Middle frontal gyrus (tissue), 1 donor: Measurements from ENCODE around the gene SLAIN1.

Experiments
- DNase-seq: peaks from one replicate; pipeline ENCODE4 v3.0.0-alpha.2; 2015; ENCODE audit warnings: low spot score; ENCODE audit errors: extremely low spot score

The SLAIN1 gene

DNA sequence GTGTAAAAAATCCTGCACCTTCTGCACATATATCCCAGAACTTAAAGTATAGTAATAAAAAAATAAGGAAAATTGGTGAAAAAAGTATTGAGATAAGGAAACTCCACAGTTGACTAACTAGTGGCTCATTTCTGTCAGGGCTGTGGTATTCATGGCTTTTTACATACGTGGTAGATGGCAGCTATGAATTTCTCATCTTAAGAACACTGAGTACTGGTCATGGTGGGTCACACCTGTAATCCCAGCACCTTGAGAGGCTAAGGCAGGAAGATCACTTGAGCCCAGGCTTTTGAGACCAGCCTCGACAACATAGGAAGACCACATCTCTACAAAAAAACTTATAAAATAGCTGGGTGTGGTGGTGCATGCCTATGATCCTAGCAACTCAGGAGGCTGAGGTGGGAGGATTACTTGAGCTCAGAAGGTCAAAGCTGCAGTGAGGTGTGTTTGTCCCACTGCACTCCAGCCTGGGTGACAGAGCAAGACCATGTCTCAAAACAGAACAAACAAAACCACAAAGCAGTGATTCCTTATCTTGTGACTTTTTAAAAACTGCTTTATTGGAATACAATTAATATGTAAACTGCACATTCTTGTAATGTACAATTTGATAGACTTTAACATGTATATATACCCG is 16.8 kb downstream of the SLAIN1 start:
- DNase-seq: no peak

DNA sequence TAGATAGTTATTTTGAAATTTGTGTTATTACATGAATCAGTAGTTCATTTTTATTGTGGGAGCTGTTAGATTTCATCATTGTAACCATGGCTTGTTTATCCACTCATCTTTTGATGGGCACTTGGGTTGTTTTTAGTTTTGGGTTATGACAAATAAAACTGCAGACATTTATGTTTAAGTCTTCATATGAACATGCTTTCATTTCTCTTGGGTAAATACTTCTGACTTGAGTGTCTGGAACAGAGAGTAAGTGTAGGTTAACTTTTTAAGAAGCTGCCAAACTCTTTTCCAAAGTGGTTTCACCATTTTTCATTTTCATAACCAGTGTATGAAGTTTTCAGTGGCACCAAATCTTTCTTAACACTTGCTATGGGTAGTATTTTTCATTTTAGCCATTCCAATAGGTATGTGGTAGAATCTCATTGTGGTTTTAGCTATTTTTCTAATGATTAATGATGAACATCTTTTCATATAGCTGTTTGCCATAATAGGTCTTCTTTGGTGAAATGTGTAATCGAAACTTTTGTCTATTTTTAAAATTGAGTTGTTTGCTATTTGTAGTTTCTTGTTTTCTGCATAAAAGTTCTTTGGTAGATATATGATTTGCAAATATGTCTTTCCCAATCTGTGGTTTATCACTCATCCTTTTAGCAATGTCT is 17.9 kb downstream of the SLAIN1 start:
- DNase-seq: no peak

DNA sequence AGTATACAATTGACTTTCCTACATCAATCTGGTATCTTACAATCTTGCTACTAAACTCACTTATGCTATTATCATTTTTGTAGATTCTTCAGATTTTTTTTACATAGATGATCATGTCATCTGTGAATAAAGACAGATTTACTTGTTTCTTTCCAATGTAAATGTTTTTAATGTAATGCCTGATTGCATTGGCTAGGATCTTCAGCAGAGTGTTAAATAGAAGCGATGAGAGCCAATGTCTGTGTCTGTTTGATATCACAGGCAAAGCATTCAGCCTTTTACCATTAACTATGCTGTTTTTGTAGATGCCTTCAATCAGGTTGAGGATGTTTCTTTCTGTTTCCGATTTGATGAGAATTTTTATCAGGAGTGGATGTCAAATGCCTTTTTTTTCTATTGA is 19.2 kb downstream of the SLAIN1 start:
- no peak for DNase-seq

DNA sequence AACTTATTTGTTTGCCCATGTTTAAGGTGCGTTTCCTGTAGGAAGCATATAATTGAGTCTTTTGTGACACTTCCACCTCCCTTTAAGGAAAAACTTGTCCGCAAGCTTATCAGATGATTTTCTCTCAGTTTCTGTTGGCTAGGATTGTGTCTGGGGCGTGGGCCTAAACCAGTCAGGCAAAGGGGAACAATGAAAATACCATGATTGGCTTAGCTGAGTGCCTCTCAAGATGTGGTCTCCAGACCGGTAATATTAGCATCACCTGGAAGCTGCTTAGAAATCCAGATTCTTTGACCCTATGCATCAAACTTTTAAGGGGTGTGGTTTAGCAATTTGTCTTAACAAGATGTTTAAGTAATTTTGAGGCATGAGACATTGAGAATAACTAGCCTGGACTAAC is 20.0 kb downstream of the SLAIN1 start:
- DNase-seq: no peak

DNA sequence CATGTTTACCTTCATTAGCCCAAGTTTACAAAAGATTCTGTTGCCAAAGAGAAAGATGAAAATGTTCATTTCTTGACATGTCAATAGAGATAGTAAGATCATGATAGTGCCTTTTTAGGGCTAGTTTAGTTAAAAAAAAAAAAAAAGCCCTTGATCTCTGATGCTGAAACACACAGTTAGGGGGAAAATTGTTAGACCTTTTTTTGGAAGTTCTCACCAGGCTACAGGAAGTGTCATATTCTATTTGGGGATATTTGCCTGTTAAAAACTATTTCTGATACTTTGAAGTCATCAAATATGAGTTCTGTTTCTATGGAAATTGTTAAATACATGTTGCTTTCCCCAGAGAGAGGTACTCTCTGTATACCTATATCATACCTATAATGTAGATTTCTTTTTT is 21.6 kb downstream of the SLAIN1 start:
- no peak for DNase-seq

DNA sequence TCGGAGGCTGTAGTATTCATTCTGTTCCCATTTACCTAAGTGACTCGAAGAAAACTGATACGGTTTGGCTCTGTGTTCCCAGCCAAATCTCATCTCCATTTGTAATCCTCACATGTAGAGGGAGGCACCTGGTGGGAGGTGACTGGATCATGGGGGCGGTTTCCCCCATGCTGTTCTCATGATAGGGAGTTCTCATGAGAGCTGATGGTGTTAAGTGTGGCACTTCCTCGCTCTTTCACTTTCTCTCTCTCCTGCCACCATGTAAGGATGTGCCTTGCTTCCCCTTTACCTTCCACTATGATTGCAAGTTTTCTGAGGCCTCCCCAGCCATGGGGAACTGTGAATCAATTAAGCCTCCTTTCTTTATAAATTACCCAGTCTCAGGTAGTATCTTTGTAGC is 23.5 kb downstream of the SLAIN1 start:
- DNase-seq: no peak

DNA sequence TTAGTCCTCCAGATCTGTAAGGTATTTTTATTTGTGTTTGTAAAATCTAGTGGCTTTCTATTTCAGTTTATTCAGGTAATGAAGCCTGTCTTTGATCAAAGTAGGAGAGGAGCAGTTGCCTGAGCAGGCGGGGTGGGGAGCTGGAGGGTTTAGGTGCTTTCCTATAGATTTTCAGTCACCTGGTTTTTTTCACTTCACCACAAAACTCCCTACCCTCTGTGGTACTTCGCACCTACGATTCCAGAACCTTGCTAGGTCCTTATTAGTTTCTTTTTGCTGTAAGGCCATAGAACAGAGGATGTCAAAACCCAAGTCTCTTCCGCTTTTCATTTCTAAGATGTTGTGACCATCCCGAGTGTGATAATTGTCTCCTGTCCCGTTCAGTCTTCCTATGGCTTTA is 26.6 kb downstream of the SLAIN1 start:
- DNase-seq: no peak

DNA sequence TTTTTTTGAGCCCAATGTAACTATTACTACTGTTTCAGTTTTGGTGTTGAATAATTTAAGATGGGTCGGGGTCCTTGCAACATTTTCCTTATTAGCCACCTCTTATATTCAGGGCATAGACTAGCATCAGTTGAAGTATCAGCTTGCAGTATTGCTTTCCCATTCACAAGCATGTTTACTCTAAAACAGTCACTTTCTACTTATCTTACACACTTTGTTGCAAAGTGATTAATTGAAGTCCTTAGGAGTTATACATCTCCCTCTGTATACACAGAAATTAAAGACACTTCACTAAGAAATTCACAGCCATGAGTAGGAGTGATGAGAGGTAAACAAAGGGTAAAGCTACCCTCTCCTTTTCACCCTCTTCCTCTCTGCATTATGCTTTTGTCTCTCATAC is 27.6 kb downstream of the SLAIN1 start:
- DNase-seq: no peak

DNA sequence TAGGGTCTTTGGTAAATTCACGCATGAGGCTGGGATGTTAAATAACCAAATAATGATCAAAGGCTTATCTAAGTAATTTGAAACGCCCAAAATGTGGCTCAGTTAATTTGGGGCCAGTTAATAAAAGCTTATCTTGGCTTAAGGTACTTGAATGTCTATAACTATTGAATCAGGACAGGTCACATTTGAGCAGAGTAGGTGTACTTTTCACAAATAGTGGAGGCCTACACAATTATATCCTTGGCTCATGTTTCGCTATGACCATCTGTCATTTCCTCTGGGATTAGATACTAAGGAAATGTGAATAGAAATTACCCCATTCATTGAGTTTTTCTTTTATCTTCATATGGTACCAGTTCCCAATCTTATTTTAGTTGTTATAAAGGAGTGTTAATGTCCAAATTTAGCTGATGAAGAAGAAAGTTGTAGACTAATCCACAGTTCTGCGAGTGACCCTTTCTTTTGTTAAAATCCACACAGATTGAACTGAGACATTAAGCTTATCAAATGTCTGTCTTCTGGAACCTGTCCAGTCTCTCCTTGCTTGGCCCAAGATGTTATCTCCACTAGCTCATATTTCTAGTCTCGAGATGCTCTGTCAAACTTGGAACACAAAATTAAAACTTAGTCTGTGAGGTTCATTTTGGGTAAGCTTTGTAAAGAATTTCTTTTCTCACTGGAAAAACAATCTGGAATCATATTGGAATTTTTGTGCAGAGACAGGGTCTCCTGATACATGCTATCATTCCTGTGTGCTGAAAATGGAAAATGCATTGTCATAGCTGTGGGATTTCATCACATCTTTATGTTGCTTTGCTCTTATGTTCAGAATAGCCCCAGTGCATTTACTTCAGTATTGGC is 31.0 kb downstream of the SLAIN1 start:
- no peak for DNase-seq

DNA sequence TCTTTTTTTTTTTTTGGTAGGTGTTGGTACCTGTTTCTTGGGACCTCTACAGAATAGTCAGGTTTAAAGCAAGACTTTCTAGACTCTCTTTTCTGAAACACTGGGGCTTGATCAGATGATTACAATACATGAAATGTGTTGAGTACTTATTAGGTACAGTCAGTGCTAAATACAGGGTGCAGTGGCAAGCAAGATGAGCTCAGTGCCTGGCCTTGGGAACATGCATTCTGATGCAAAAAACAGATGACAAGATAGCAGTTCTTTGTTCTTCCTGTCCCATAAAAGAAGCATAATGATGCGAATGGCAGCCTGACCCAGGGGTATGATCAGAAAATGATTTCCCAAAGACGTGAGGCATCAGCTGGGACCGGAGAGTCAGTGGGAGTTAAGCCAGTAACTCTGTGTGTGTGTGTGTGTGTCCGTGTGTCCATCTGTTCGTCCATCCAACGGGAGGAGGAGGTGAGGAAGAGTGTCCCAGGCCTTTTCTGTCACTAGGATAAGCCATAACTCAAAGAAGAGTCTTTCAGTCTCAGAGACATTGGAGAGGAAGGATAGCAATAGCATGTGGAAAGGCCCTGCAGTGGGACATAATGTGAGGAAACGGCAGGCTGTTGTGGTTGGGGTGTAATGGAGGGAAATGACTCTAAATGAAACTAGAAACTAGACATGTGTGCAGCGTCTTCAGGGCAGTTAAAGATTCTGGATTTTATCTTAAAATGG is 32.2 kb downstream of the SLAIN1 start:
- no peak for DNase-seq

DNA sequence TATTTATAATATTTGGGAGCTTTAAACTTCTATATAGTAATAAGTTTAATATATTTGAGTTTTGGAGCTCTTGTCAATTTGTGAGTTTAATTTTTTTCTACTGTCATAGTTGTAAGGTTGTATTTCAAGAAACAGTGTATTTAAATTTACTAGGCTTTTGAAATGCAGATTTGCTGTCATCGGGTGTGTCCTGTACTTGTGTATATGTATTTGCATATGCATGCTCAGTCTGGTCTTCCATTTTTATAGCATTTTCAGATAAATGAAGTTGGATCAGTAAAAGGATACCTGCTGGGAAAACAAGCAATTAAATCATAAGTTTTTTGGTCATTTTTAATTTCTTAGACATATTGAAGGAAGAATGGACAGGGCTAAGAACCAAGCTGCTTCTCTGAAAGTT is 33.1 kb downstream of the SLAIN1 start:
- no peak for DNase-seq

DNA sequence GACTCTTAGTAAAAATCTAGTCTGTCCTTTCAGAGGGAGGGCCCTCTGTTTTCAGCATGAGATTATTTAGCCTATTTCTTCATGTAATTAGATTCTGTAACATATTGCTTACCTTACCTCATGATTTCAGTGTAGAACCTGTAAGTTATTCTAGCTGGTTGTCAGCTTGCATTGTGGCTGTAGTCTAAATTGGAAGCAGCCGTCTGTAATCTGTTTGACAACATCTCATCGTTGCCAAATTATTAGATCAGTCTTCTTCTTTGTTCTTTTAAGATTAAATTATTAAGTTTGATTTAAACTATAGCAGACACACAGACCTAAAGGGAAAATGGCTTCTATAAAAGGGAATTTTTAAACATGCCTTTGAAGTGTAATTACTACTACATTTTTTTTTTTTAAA is 34.8 kb downstream of the SLAIN1 start:
- DNase-seq: no peak

DNA sequence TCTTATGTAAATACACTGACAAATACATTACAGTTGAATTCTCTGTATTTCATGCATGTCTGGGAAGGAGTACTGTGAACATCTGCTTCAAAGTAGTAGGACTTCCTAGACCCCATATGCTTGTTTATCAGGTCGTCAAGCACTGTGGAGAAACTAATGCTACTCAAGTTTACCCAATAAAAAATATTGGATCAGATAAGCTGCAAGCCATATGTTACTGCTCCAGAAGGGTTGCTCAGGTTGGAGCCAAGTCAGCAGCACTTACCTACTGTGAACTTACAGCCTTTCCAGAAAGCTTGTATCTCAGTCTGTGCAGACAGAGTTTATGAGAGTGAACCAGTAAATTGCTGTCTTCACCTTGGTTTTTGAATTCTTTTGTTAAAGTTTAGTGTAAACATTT is 36.2 kb downstream of the SLAIN1 start:
- DNase-seq: no peak

DNA sequence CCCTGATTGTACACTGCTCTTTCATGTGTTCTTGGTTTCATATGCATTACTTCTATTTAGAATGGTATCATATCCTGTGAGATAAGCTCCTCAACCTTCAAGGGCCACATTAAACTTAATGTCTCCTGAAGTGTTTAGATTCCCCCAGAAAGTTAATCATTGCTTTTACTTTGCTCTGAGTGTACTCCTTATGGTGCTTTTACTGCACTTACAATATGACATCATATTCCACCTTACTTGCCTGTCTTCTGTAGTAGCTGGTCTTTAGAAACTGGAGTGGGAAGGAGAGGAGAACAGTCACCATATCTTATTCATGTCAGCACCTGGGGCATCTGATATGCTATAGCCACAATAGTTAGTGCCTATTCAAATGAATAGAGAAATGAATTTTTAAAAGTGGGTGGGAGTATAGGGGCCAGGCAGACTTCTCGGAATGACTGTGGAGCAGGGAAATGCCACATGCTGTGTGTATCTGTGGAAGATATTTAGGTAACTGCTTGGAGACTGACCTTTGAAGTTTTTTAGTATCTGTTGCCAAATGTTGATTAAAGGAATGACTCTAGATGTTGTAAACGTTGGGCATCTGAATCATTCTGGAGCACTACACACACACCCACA is 40.2 kb downstream of the SLAIN1 start:
- no peak for DNase-seq

DNA sequence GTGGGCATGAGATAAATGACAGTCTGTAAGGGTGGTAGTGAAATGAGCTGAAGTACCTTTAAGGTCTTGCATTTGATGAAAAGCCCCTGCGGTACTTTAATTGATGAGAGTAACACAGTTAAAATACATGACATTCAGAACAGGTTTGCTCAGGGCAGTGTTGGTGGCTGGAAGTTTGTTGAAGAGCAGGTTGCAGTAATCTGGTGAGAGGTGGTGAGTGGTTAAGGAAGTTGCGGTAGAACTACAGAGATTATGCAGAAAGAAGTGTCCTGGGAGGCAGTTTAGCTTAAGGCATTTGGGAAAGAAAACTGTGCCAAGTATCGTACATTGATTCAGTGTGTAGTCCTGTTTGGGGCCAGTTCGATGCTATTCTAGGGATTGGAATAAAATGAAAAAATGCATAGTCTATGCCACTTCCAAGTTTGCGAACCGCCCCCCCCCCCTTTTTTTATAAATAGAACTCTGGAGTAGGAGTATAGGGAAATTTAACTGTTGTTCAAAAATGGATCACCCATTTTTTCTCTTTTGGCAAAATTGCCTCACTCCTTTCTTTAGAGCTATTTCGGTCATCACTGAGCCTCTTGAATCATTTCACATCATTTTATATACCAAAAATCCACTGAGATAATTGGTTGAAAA is 42.7 kb downstream of the SLAIN1 start:
- no peak for DNase-seq

DNA sequence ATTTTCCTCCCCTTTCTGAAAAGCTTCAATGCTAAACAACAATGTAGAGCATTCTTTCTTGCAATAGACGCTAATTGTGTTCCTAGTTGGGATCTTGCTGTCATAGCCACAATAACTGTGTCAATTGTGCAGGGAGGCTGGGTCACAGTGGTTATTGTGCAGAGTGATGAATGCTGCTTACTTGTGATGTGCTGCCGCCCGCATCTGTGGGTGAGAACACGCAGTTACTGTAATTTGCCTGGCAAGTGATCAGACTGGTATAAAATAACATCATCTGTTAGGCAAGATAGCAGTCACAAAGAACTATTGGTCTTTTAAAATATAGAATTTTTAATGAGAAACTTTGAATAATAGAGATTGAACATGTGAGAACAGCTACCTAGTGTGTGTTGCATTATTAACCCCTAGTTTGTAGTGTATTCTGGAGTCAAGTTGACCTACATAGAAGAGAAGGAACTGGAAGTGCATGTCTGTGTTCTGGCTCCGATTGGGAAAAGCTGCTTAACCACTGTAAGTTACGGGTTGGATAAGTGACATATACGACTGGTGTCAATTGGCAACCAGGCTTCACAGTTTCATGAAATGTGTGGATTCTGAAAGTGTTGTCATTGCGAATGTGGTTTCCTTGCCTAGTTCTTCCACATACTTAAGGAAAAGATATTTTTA is 43.6 kb downstream of the SLAIN1 start:
- peak; percentile 78 for DNase-seq

DNA sequence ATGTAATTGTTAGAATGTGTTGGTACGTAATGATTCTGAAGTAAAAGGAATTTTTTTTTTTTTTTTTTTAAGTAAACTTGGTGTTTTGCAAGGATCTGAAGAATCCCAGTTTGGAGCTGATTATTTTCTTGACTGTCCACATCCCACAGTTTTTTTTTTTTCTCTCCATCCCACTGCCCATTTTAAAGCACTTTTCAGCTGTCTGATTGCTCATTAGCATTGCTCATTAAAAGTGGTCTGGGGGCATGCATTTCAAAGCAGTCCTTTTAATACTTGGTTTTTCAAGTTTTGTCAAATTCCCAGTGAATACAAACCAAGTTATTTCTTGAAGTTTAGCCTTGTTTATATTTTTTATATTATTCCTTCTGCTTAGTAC is 44.1 kb downstream of the SLAIN1 start:
- DNase-seq: no peak

DNA sequence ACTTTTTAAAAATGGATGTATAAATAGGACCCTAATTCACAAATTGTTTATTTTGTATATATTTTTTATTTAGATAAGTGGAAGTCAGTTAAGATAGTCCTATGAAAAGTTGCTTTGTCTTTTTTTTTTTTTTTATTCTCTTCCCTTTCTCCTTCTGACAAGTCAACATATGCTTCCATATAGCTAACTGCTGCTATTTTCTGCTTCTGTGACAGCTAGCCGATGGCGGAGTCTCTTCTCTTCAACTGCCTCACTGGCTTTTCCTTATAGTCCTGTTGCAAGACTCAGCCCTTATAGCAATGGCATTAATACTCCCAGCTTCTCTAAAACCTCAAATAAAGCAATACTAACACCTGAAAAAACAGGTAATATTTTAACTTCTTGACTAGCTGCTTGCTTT is 45.3 kb downstream of the SLAIN1 start:
- no peak for DNase-seq

DNA sequence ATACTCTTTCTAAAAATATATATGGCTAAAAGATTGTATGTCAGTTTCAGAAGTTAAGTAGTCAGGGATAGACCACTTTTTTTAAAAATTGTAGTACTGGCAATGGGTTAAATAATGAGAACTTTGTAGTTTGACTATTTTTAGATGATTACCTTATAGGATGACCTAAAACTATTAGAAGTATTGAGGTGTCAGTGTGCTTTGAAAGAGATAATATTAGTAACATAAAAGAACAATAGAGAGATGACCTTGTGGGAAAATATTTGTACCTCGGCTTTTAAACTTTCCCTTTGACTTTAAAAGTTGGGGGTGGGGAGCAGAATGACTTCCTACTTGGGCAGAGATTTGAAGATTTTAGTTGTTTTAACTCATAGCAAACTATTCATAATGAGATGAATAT is 48.3 kb downstream of the SLAIN1 start:
- no peak for DNase-seq

DNA sequence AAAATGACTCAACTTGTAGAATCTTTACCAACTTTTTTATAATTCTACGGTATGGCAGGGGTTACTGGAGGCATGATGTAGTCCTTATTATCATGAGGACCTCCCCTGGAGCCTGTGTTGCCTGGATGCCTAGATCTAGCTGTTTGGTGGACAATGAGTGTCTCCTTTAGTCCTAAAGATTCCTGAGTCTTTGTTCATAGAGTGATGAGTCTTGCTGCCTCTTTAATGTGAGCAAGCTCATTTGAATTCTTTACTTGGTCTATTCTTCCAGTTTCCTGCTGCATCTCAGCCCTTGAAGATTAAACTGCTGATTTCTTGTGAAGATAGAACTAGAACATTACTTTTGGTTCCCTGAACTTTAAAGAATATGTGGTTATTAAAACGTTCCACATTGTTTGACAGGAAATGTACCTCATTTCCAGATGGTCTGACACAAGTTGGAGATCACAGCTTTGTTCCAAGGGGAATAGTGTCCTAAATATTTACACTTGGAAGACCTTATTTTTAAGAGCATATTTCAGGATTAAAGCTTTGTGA is 51.9 kb downstream of the SLAIN1 start:
- DNase-seq: no peak
